Osteoblast (primary cell): Measurements from ENCODE around the gene GNAS-AS1. TPM values are rescaled to one million over a fixed set of nuclear protein-coding genes. Genes with fewer than 3 reads are reported as not detected.
A peak's percentile ranks its signal among the peaks of the same experiment; 100 is the strongest.

Experiments
- DNase-seq: peaks from one replicate; pipeline ENCODE4 v3.0.0; 2011; ENCODE audit warnings: low spot score, mixed read lengths; ENCODE audit not compliant: insufficient read length; ENCODE audit errors: missing footprints
- H2AFZ ChIP-seq: 2 replicates; pipeline ENCODE4 v1.6.0; 2011; ENCODE audit warnings: mild to moderate bottlenecking, low read length
- H3K27ac ChIP-seq: 2 replicates; pipeline ENCODE4 v1.5.1; 2011; ENCODE audit warnings: mild to moderate bottlenecking, low read depth, low read length, moderate library complexity
- H3K27me3 ChIP-seq: 2 replicates; pipeline ENCODE4 v1.6.0; 2012; ENCODE audit warnings: mild to moderate bottlenecking, control low read depth, inconsistent platforms, low read length, moderate library complexity; ENCODE audit not compliant: insufficient read depth
- H3K36me3 ChIP-seq: 2 replicates; pipeline ENCODE4 v1.5.1; 2011; ENCODE audit warnings: mild to moderate bottlenecking, low read length, control low read depth, moderate library complexity; ENCODE audit not compliant: insufficient read depth
- H3K4me1 ChIP-seq: 2 replicates; pipeline ENCODE4 v1.5.1; 2011; ENCODE audit warnings: mild to moderate bottlenecking, low read length, control low read depth, moderate library complexity; ENCODE audit not compliant: insufficient read depth
- H3K4me2 ChIP-seq: 2 replicates; pipeline ENCODE4 v1.6.0; 2011; ENCODE audit warnings: mild to moderate bottlenecking, low read length; ENCODE audit not compliant: insufficient read depth
- H3K4me3 ChIP-seq: fragments of 200-600 bp; sonication (generic); 3 replicates; pipeline ENCODE4 v1.5.1; 2012; ENCODE audit warnings: mild to moderate bottlenecking, low read length, inconsistent platforms; ENCODE audit not compliant: insufficient read depth
- H3K79me2 ChIP-seq: 2 replicates; pipeline ENCODE4 v1.6.0; 2012; ENCODE audit warnings: mild to moderate bottlenecking, low read length, control low read depth, inconsistent platforms; ENCODE audit not compliant: insufficient read depth
- H3K9me3 ChIP-seq: 2 replicates; pipeline ENCODE4 v1.5.1; 2011; ENCODE audit warnings: low read depth, low read length, control low read depth
- H4K20me1 ChIP-seq: 2 replicates; pipeline ENCODE4 v1.6.0; 2012; ENCODE audit warnings: mild to moderate bottlenecking, low read length, control low read depth; ENCODE audit not compliant: insufficient read depth
- total RNA-seq: library from RNA; depleted of rRNA; stranded (reverse); fragments of >200 nt; gene quantifications from 2 replicates; pipeline ENCODE4 v1.2.3, GENCODE V29; 2012
- TF ChIP-seq, protein P1 (sequence below): IDR thresholded peaks from 2 replicates; pipeline ENCODE4 v1.5.1; 2011; ENCODE audit warnings: mild to moderate bottlenecking, low read depth, low read length, moderate library complexity; ENCODE audit errors: extremely low read depth

The GNAS-AS1 gene
- total RNA-seq, 1 donor, result 0.72 TPM

DNA sequence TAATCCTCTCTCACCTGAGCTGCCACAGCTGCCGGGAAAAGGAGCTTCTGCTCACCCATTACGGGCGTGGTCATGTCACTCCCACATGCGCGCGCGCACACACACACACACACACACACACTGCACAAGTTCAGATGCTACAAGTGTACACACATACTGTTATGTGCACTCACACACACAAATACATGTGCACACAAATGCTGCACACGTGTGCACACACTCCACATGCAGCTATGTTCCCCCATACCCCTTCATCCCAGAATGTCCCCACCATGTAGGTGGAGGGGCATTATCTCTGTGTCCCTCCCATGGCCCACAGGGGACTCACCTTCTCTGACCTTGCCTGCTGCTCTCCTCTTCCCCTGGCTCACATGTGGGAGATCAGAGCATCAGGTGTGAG is 37.3 kb downstream of the GNAS-AS1 start:
- Histone ChIP-seq H4K20me1 (peaks cover 6% of the 10 kb centered on the region), H3K36me3 (no peaks in the 10 kb centered on the region), H3K4me2 (no peak overlapping the region), H3K4me1 (peaks cover 10% of the 10 kb centered on the region), H3K9me3 (no peaks in the 10 kb centered on the region), H3K27me3 (peaks cover 21% of the 10 kb centered on the region), H3K79me2 (no peaks in the 10 kb centered on the region), H3K27ac (no peak overlapping the region), H2AFZ (no peak overlapping the region), H3K4me3 (no peak overlapping the region)
- no peak for DNase-seq
- TF ChIP-seq, protein P1, sequence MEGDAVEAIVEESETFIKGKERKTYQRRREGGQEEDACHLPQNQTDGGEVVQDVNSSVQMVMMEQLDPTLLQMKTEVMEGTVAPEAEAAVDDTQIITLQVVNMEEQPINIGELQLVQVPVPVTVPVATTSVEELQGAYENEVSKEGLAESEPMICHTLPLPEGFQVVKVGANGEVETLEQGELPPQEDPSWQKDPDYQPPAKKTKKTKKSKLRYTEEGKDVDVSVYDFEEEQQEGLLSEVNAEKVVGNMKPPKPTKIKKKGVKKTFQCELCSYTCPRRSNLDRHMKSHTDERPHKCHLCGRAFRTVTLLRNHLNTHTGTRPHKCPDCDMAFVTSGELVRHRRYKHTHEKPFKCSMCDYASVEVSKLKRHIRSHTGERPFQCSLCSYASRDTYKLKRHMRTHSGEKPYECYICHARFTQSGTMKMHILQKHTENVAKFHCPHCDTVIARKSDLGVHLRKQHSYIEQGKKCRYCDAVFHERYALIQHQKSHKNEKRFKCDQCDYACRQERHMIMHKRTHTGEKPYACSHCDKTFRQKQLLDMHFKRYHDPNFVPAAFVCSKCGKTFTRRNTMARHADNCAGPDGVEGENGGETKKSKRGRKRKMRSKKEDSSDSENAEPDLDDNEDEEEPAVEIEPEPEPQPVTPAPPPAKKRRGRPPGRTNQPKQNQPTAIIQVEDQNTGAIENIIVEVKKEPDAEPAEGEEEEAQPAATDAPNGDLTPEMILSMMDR, result no peak

DNA sequence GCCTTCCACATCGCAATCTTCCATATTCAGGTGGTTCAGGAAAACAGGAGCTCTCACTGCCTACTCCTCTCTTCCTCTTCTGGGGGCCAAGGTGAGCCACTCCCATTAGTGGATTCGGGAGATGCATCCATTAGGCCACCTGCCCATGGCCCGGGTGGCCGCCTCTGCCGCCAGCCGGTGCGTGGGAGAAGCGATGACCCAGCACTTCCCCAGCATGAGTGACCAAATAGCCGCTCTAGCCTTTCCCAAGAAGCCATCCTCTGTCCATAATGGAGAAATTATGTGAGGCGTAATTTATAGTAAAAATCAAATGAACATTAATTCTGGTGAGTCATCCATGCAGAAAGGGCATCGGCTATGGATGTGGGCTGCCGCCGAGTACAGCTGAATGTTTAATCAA is 39.4 kb downstream of the GNAS-AS1 start:
- Histone ChIP-seq H3K36me3 (no peaks in the 10 kb centered on the region), H3K4me2 (no peak overlapping the region), H3K27me3 (peaks cover 26% of the 10 kb centered on the region), H3K4me1 (peaks cover 10% of the 10 kb centered on the region), H2AFZ (no peak overlapping the region), H4K20me1 (no peaks in the 10 kb centered on the region), H3K9me3 (no peaks in the 10 kb centered on the region), H3K27ac (no peak overlapping the region), H3K79me2 (no peaks in the 10 kb centered on the region), H3K4me3 (no peak overlapping the region)
- peak; percentile 38 for DNase-seq
- TF ChIP-seq, protein P1, result no peak

DNA sequence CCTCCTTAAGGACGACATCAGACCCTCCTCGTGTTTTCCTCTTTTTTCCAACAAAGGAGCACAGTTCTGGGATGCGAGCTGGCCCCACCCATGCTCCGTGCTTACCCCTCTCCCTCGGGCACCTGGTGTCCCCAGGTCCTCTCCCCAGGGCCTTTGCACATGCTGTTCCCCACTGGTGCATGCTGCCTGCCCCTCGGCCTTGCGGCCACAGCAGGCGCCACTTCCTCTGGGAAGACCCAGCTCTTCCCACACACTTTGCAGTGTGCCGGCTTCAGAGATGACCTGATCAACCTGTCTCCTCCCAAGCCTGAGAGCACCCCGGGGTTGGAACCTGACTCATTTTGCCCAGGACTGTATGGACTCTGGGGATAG is 39.8 kb downstream of the GNAS-AS1 start:
- Histone ChIP-seq H3K27ac (no peak overlapping the region), H3K4me3 (peak overlapping the region; percentile 25), H3K4me1 (peaks cover 10% of the 10 kb centered on the region), H3K27me3 (peaks cover 30% of the 10 kb centered on the region), H3K36me3 (no peaks in the 10 kb centered on the region), H2AFZ (peak overlapping the region; percentile 65), H3K79me2 (no peaks in the 10 kb centered on the region), H3K9me3 (no peaks in the 10 kb centered on the region), H4K20me1 (no peaks in the 10 kb centered on the region), H3K4me2 (peak overlapping the region; percentile 72)
- peak; percentile 46 for DNase-seq
- TF ChIP-seq, protein P1, result no peak

DNA sequence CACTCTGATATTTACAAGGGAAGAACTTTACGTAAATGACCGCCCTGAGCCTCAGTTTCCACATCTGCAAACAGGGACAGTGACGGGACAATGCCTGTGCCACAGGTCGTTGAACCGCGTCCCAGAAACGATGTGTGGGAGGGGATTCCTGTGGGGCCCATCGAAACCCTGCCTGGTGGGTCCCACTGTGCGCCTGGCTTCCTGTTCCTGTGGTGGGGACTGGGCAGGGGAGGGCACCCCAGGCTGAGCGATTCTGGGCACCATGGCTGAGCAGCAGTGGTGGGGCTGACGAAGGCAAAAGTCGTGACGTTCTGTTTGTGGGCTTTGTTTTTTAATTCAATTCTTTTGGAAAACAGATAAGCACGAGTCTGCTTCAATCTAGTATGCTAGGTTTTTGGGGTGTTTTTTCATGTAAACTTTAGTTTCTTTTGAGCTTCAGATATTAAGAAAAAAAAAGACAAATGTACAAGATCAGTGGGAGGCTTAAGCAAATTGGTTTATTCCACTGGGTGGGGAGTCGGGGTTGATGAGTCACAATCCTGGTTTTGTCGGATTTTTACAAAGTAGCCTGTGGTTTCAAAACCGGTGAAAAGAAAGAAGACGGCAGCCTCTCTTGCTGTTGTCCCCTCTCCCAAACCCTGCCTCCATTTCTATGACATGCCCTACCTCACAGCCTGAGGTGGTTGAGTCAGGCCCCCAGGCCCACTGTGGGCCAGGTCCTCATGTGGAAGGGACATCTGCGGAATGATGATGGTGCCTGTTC is 40.4 kb downstream of the GNAS-AS1 start:
- H3K27ac ChIP-seq, result no peak overlapping the region
- no peaks in the 10 kb centered on the region for H3K79me2 ChIP-seq
- peak overlapping the region; percentile 72 for H3K4me2 ChIP-seq
- H2AFZ ChIP-seq, result peak overlapping the region; percentile 65
- peak overlapping the region; percentile 25 for H3K4me3 ChIP-seq
- H3K27me3 ChIP-seq, result peaks cover 33% of the 10 kb centered on the region
- no peaks in the 10 kb centered on the region for H3K36me3 ChIP-seq
- H3K4me1 ChIP-seq, result peaks cover 10% of the 10 kb centered on the region
- H4K20me1 ChIP-seq, result no peaks in the 10 kb centered on the region
- H3K9me3 ChIP-seq, result no peaks in the 10 kb centered on the region
- DNase-seq, result peak; percentile 93
- TF ChIP-seq, protein P1, result no peak
